K562 (cell line): ENCODE measurements around the gene GPNMB.

ENCODE experiments used
- ATF2 ChIP-seq: sonication (generic); formaldehyde crosslinking; IDR thresholded peaks from 2 replicates; pipeline ENCODE4 v1.8.1; 2022; ENCODE audit warnings: missing genetic modification reagents
- CBFA2T2 ChIP-seq: fragments of 450-650 bp; conservative IDR thresholded peaks from 2 replicates; pipeline ENCODE4 v1.6.1; 2017; ENCODE audit warnings: mild to moderate bottlenecking
- CTCF ChIP-seq, 3 experiments: IDR thresholded peaks in 2 of 3; conservative IDR thresholded peaks in 1 of 3; 2 replicates each; pipeline ENCODE4 v1.5.1; 2011 to 2012; ENCODE audit warnings: low read length in 3 of 3, mild to moderate bottlenecking in 3 of 3, control low read depth in 2 of 3, improper control_type of control experiment in 1 of 3, inconsistent platforms in 1 of 3, low read depth in 1 of 3, mixed read lengths in 1 of 3, moderate library complexity in 1 of 3; ENCODE audit not compliant: insufficient read depth in 2 of 3
- ESRRA ChIP-seq: fragments of 450-650 bp; IDR thresholded peaks from 2 replicates; pipeline ENCODE4 v1.6.1; 2014; ENCODE audit warnings: low read depth, mild to moderate bottlenecking, moderate library complexity, borderline replicate concordance
- ETV6 ChIP-seq, 3 experiments: fragments of 150-350 bp in 1 of 3; sonication (generic) in 1 of 3; formaldehyde crosslinking in 1 of 3; IDR thresholded peaks; 2 replicates each; pipeline versions ENCODE4 v1.6.1 to v1.8.0; 2014 to 2022; ENCODE audit warnings: borderline replicate concordance in 2 of 3, low read depth in 2 of 3, antibody characterized with exemption in 1 of 3, low read length in 1 of 3, mild to moderate bottlenecking in 1 of 3, missing genetic modification reagents in 1 of 3
- HDAC2 ChIP-seq: fragments of 450-650 bp; IDR thresholded peaks from 2 replicates; pipeline ENCODE4 v1.6.1; 2016; ENCODE audit warnings: mild to moderate bottlenecking
- KLF13 ChIP-seq: fragments of 450-650 bp; IDR thresholded peaks from 2 replicates; pipeline ENCODE4 v1.6.1; 2016; ENCODE audit warnings: missing genetic modification characterization, low read depth, mild to moderate bottlenecking, missing compliant biosample characterization, moderate library complexity, borderline replicate concordance
- NFE2 ChIP-seq: IDR thresholded peaks from 2 replicates; pipeline ENCODE4 v1.6.1; 2014; ENCODE audit warnings: antibody characterized with exemption, low read depth
- SP1 ChIP-seq: sonication (generic); formaldehyde crosslinking; IDR thresholded peaks from 2 replicates; pipeline ENCODE4 v1.8.1; 2022; ENCODE audit warnings: mild to moderate bottlenecking, missing genetic modification reagents
- TAF1 ChIP-seq: IDR thresholded peaks from 2 replicates; pipeline ENCODE4 v1.6.1; 2011; ENCODE audit warnings: mild to moderate bottlenecking, low read length, moderate library complexity; ENCODE audit not compliant: insufficient read depth, control insufficient read depth, severe bottlenecking; ENCODE audit errors: extremely low read depth
- TRIM24 ChIP-seq, 2 experiments: fragments of 450-650 bp; IDR thresholded peaks; 2 replicates each; pipeline ENCODE4 v1.6.1; 2016

- TF ChIP-seq NFE2 (no peak), TRIM24 (IDR thresholded peaks at IDR 0.05) (no peak), HDAC2 (no peak), SP1 (no peak), ETV6 (IDR thresholded peaks at IDR 0.05; ENCODE audit: borderline replicate concordance in 1 of 2, low read depth in 2 of 2, low read length in 1 of 2) (no peak), ETV6 (CRISPR knock-in tag; IDR thresholded peaks at IDR 0.05; ENCODE audit: borderline replicate concordance) (no peak), CTCF (IDR thresholded peaks at IDR 0.05 in 2 of 3, conservative IDR thresholded peaks at IDR 0.05 in 1 of 3; ENCODE audit: insufficient read depth in 2 of 3, low read depth in 1 of 3, low read length in 3 of 3) (no peak), KLF13 (tag) (no peak), ESRRA (no peak), TAF1 (no peak), ATF2 (CRISPR knock-in tag) (no peak), CBFA2T2 (no peak)
These were observed 19.6 kb upstream of the GPNMB start for GRCh38 chr7:23226844-23227450.
